ENCODE data around the gene WDR7.

DNA sequence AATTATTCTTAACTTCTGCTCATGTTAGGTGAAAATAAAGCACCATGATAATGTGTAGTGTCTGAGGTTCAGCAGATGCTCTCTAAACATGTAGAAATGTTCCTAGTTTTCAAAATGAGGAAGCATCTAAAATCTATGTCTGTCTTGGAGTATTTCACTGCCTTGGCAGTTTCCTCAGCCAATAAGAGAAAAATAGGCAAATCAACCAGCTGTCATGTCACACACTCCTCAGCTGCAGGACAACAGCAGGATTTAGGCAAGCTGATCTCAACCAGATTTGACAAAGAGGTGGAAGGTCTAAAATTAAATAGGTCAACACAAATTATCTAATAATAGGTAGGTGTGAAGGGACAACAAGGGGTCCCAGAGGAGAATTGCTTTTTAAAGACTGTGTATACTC, 331.6 kb downstream of the WDR7 start:
- TF ChIP-seq EP300 (IDR thresholded peaks at IDR 0.05) (no peak), POLR2A (IDR thresholded peaks at IDR 0.05; ENCODE audit: low read length) (no peak), CTCF (IDR thresholded peaks at IDR 0.05) (no peak), SMC3 (IDR thresholded peaks at IDR 0.05) (no peak), JUN (IDR thresholded peaks at IDR 0.05) (no peak), HOXB13 (CRISPR knock-in tag; IDR thresholded peaks at IDR 0.05; ENCODE audit: low read depth) (no peak), HEYL (CRISPR knock-in tag; IDR thresholded peaks at IDR 0.05) (no peak), MAX (IDR thresholded peaks at IDR 0.05) (no peak), JUNB (IDR thresholded peaks at IDR 0.05) (no peak)

All from A549 (cell line).